Activated B cell treated with CpG ODN at 0.5 μM for 24 hours (primary cell): Measurements from ENCODE around the gene KL. TPM values are rescaled to one million over a fixed set of nuclear protein-coding genes. Genes with fewer than 3 reads are reported as not detected.

Experiments
- ATAC-seq: fragments of 200-7000 bp; cut with Tn5 transposase; one replicate; pipeline ENCODE4 v1.10.0; 2021; ENCODE audit warnings: low read depth, mild to moderate bottlenecking, moderate library complexity
- CTCF ChIA-PET: fragments of 350-600 bp; sonication (Branson Sonifier 250); formaldehyde crosslinking; loops from one replicate; lab custom pipeline; 2021; ENCODE audit warnings: antibody characterized with exemption; lab: Charles Lee
- POLR2A ChIA-PET: fragments of 350-600 bp; sonication (Branson Sonifier 250); formaldehyde crosslinking; loops from one replicate; lab custom pipeline; 2021; ENCODE audit warnings: antibody characterized with exemption; lab: Charles Lee
- DNase-seq: peaks from one replicate; pipeline ENCODE4 v3.0.0; 2022
- H3K27ac Mint-ChIP-seq: one replicate; pipeline ENCODE4 v1.8.0; 2020; ENCODE audit warnings: mixed read lengths
- H3K27me3 Mint-ChIP-seq: one replicate; pipeline ENCODE4 v1.8.0; 2021; ENCODE audit warnings: mixed read lengths
- H3K36me3 Mint-ChIP-seq: one replicate; pipeline ENCODE4 v1.8.0; 2021; ENCODE audit warnings: low read depth, mixed read lengths
- H3K4me1 Mint-ChIP-seq: one replicate; pipeline ENCODE4 v1.8.0; 2021; ENCODE audit warnings: mixed read lengths
- H3K4me3 Mint-ChIP-seq: one replicate; pipeline ENCODE4 v1.8.0; 2020; ENCODE audit warnings: mild to moderate bottlenecking, mixed read lengths
- H3K9me3 Mint-ChIP-seq: one replicate; pipeline ENCODE4 v1.8.0; 2020; ENCODE audit warnings: mixed read lengths
- CTCF ChIP-seq: fragments of 200-600 bp; IDR thresholded peaks from one replicate; pipeline ENCODE4 v1.8.0; 2022; ENCODE audit warnings: antibody characterized with exemption, mild to moderate bottlenecking
- intact Hi-C: fragments of 100-400 bp; cut with micrococcal nuclease; formaldehyde crosslinking; loops from one replicate; pipeline ENCODE4 v1.15.1; 2024
- total RNA-seq: library from RNA; stranded (reverse); gene quantifications from 2 replicates; pipeline ENCODE4 v1.2.3, GENCODE V29; 2022

KL gene
- total RNA-seq, 1 donor from 2014 or later, result 0.07 TPM

GRCh38 chr13:33105387-33106005 lies 89.3 kb downstream of the KL start:
- no peak overlapping the region for H3K4me3 Mint-ChIP-seq
- ATAC-seq (peak; percentile 37), DNase-seq (no peak)
- H3K27ac Mint-ChIP-seq, result no peak overlapping the region
- peaks cover 19% of the 10 kb centered on the region for H3K27me3 Mint-ChIP-seq
- peaks cover 46% of the 10 kb centered on the region for H3K4me1 Mint-ChIP-seq
- intact Hi-C loops, result no loop called here
- H3K36me3 Mint-ChIP-seq, result no peaks in the 10 kb centered on the region
- ChIA-PET CTCF (no interaction called here), POLR2A (no interaction called here)
- no peak for TF ChIP-seq CTCF
- H3K9me3 Mint-ChIP-seq, result no peaks in the 10 kb centered on the region

- H3K4me1 Mint-ChIP-seq, result peaks cover 59% of the 10 kb centered on the region
- no peaks in the 10 kb centered on the region for H3K36me3 Mint-ChIP-seq
- H3K4me3 Mint-ChIP-seq, result peak overlapping the region; percentile 17
- ATAC-seq (no peak), DNase-seq (no peak)
- POLR2A ChIA-PET, result no interaction called here
- peak overlapping the region; percentile 9 for H3K27ac Mint-ChIP-seq
- no peak for TF ChIP-seq CTCF
- no peaks in the 10 kb centered on the region for H3K9me3 Mint-ChIP-seq
- CTCF ChIA-PET, result no interaction called here
- H3K27me3 Mint-ChIP-seq, result peaks cover 19% of the 10 kb centered on the region
- intact Hi-C loops, result no loop called here
Observed at GRCh38 chr13:33106656-33107360, 90.6 kb downstream of the KL start.

- CTCF ChIA-PET, result no interaction called here
- Mint-ChIP-seq H3K4me1 (peaks cover 63% of the 10 kb centered on the region), H3K27ac (peak overlapping the region; percentile 9)
Observed at GRCh38 chr13:33107361-33107760, 91.1 kb downstream of the KL start.

GRCh38 chr13:33108620-33109019 lies 92.4 kb downstream of the KL start:
- H3K9me3 Mint-ChIP-seq, result no peaks in the 10 kb centered on the region
- peaks cover 17% of the 10 kb centered on the region for H3K27me3 Mint-ChIP-seq
- H3K4me3 Mint-ChIP-seq, result no peak overlapping the region
- ChIA-PET POLR2A (no interaction called here), CTCF (no interaction called here)
- no peak overlapping the region for H3K27ac Mint-ChIP-seq
- no peaks in the 10 kb centered on the region for H3K36me3 Mint-ChIP-seq
- ATAC-seq (no peak), DNase-seq (no peak)
- no peak for TF ChIP-seq CTCF
- intact Hi-C loops, result no loop called here
- peaks cover 65% of the 10 kb centered on the region for H3K4me1 Mint-ChIP-seq

More at GRCh38 chr13:33107361-33107760, 91.1 kb downstream of the KL start:
- POLR2A ChIA-PET, result no interaction called here
- TF ChIP-seq CTCF, result no peak
- Mint-ChIP-seq H3K36me3 (no peaks in the 10 kb centered on the region), H3K4me3 (no peak overlapping the region), H3K27me3 (peaks cover 15% of the 10 kb centered on the region), H3K9me3 (no peaks in the 10 kb centered on the region)
- ATAC-seq (no peak), DNase-seq (no peak)
- intact Hi-C loops, result no loop called here

GRCh38 chr13:33109271-33109697 lies 93.1 kb downstream of the KL start:
- intact Hi-C loops, result no loop called here
- H3K9me3 Mint-ChIP-seq, result no peaks in the 10 kb centered on the region
- H3K27me3 Mint-ChIP-seq, result peaks cover 17% of the 10 kb centered on the region
- no peak for TF ChIP-seq CTCF
- ATAC-seq (no peak), DNase-seq (no peak)
- ChIA-PET POLR2A (no interaction called here), CTCF (no interaction called here)
- H3K4me1 Mint-ChIP-seq, result peaks cover 65% of the 10 kb centered on the region
- H3K36me3 Mint-ChIP-seq, result no peaks in the 10 kb centered on the region
- H3K27ac Mint-ChIP-seq, result no peak overlapping the region
- H3K4me3 Mint-ChIP-seq, result peak overlapping the region; percentile 17
